ENCODE results near the gene BUB3. TPM values are rescaled to one million over a fixed set of nuclear protein-coding genes. Genes with fewer than 3 reads are reported as not detected.

Gene BUB3
- total RNA-seq, 4 donors from 2014 or later, result 69.4 to 103 (median 75.9) TPM

Other genes with a start within 250 kb of the BUB3 start
- gene FAM24A, start 243.8 kb upstream of the BUB3 start, total RNA-seq, result not detected
- 10 to 100 TPM in 1 of 4 donors, 1 to 10 TPM in 3; 4.0 to 12.9 (median 7.1) TPM for gene C10orf88, start 200.2 kb upstream of the BUB3 start, total RNA-seq
- gene PSTK, start 174.0 kb upstream of the BUB3 start, total RNA-seq, result 10 to 100 TPM in 1 of 4 donors, 1 to 10 TPM in 2, under 1 TPM in 1; 0.79 to 12.3 (median 1.7) TPM
- 10 to 100 TPM in 2 of 4 donors, 1 to 10 TPM in 2; 5.8 to 14.3 (median 9.5) TPM for gene IKZF5, start 145.6 kb upstream of the BUB3 start, total RNA-seq
- 10 to 100 TPM; 12.1 to 28.2 (median 16.3) TPM for gene ACADSB, start 145.4 kb upstream of the BUB3 start, total RNA-seq
- 1 to 10 TPM in 1 of 4 donors, not detected in 3; 1.1 TPM for gene HMX3, start 18.4 kb upstream of the BUB3 start, total RNA-seq
- gene HMX2, start 6.3 kb upstream of the BUB3 start, total RNA-seq, result not detected

All from gastroesophageal sphincter (tissue), 4 donors.